NCI-H82 treated with DMSO at 0.1 percent for 48 hours (cell line): ENCODE results near the gene FBXL15.

Experiments used
- DNase-seq: peaks from one replicate; lab custom pipeline; 2025; ENCODE audit not compliant: unreplicated experiment; lab: John Stamatoyannopoulos, UW

FBXL15 gene

DNA sequence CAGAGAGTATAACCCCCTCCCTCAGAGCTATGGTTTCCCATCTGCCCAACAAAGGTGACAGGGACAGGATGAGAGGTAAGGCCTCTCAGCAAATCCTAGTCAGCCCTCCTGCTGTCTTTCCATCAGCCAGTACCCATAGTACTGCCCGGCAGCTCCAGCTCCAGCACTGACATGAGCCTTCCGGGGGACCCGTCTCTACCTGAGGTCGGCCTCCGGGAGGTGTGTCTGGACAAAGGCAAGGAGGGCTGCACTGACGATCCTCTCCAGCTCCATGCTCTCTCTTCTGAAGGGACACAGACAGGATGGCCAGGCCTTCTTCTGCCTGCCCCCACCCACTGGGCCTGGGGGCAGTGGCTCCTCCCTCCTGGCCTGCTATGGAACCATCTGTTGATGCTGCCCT, 4.3 kb downstream of the FBXL15 start:
- DNase-seq: no peak

DNA sequence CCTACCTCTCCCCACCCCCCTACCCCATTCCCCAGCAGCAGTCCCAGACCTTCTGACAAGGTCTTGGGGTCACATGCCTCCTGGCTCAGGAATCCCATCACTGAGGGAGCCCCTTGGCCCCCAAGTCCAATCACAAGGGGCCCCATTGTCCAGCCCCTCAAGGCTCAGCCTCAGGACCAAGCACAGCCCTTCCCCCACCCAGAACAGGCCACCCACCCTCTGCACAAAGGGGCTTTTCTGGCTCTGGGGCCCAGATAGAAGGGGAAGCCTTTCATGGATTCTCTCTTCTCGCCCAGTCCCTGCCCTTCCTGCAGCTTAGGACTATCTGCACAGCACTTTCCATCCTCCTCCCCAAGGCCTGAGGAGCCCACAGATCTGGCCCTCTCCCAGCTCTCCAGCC, 4.8 kb downstream of the FBXL15 start:
- no peak for DNase-seq

DNA sequence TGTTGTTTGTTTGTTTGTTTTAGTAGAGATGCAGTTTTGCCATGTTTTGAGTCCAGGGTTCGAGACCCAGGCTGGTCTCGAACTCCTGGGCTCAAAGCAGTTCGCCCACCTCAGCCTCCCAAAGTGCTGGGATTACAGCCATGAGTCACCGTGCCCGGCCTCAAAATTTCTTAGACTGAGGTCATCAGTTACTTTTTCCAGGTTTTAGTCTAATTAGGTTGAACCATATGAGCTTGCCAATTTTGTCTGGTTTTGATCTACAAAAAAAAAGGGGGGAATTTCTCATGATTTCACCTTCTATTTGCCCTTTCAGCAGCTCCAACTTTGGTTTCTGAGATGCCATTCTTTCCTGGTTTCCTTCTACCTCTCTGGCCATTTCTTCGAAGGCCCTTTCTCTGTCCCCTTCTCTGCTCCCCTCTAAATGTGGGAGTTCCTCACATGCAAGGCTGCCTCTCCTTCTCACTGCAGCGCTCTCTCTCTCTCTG, 6.2 kb downstream of the FBXL15 start:
- DNase-seq: no peak

DNA sequence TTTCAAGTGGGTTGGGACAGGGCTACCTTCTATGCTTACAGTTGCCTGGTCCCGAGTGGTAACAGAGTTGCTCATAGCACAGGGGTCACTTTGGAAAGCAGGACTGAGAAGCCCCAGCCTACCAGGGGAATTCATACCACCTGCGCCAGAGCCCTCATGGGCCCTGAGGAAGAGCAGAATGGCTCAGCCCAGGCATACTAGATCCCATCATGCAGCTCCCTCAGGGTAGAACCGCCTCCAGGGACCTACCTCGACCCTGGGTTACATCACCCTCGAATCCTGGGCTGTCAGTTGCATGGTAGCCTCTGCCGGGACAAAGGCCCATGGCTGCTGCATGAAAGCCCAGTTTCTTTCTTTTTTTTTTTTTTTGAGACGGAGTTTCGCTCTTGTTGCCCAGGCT, 8.8 kb downstream of the FBXL15 start:
- DNase-seq: no peak

DNA sequence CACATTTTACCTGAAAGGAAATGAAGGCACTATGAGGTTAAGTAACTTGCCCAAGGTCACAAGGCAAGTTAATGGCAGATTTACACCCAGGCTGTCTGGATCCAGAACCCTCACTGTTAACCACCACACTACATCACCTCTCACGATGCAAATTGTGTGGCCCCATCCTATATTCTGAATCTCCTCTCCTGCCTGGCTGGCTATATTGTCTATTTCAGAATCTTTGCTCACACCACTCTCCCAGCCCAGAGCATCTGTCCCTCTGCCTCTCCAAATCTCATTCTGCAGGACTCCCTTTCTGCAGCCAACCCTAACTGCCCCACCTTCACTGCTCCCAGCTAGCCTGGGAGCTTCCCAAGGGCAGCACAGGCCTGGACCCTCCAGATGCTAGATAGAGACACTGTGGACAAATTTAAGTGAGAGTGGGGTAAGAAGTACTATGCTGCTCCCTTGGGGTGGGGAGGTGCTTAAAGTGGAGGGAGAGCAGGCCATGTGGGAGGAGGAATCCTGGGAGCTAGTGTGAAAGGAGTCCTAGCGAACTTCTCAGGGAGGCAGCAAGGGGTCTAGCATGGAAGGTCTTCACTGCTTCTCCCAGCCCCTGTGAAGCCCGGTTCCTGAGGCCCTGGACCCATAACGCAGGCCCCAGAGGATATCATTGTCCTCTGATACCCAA, 11.0 kb downstream of the FBXL15 start:
- peak; percentile 36 for DNase-seq

DNA sequence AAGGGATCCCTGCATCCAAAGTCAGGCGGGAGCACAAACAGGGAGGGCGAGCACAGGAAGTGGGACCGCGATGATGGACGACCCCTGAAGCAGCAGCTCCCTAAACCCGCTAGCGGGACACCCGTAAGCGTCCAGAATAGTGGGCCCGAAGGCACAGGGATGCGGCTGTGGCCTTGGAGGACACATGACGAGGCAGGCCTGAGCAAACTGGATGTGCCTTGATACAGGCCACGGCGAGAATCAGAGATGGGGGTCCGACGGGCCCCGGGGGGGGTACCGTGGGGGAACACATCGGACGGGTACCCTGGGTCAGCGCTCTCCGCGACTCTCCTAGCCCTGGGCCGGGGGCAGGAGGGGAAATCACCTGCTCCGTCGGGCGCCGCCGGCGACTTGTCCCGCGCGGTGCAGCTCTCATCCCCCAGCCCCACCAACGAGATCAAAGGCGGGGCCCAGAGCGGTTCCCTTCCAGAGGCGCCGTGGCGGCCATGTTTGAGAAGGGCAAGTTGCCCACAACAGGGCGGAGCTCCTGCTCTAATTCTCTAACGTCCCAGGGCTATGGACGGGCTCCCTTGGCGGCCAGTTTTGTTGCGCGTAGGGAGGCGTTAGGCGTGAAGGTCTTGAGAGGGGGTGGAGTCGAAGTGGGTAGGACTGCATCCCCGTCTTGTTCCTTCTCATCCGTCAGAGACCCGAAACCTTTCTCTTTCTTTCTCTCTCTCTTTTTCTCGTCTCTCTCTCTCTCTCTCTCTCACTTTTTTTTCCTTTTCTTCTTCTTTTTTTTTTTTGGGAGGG, 11.7 kb downstream of the FBXL15 start, which contains the start of gene CUEDC2:
Gene CUEDC2 (minus strand): TSS at position 413 of the 789 bp plus-strand sequence. CDS start 7,386 bp downstream, outside the sequence.
- peak; percentile 77 for DNase-seq

DNA sequence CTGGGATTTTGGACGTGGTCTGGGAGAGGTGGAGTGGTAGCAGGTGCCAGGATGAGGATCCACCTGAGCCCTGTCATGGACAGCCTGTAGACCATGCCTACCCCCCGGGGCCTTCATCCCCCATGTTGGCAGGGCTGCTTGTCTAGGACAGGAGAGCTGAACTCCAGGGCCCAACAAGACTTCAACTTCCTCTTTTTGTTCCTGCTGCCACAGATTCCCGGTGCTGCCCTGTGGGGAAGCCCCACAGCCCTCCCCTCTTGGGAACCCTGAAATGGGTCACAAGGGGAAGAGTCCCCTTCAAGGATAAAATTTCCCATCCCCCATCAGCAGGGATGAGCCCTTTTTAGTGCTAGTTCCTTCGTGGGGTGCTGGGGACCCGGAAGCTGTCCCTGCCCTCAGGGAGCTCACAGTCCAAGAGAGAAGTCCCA, 13.0 kb downstream of the FBXL15 start:
- no peak for DNase-seq

DNA sequence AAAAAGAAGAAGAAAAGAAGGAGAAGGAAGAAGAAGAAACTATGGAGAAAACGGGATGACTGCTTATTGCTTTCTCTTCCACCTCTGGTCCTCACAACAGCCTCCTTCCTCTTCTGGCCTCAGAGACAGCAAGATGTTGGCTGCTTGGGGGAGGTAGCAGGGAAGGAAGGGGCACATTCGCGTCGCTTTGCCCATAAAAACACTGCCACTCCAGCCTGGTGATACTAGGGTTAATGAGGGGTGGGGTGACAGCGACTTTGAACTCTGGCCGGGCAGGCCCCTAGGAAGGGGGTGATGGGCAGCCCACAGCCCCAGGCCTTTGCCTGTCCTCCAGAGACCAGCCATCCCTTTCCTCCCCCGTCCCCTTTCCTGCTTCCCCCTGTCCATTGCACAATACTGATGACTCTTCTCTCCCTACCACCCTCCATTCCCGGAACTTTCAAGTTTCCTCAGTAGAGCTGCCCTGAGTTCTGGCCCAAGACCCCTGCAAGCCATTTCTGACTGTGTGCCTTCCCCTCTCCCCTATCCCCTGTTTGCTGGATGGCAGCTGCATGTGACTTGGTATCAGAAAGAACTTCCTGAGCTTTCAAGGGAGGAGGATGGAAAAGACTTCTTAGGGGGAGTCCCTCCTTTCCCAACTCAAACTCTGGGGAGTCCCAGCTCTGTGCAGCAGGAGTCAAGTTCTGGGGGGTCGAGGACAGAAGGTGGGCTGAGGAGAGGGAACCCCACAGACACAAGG, 13.9 kb downstream of the FBXL15 start:
- DNase-seq: no peak

DNA sequence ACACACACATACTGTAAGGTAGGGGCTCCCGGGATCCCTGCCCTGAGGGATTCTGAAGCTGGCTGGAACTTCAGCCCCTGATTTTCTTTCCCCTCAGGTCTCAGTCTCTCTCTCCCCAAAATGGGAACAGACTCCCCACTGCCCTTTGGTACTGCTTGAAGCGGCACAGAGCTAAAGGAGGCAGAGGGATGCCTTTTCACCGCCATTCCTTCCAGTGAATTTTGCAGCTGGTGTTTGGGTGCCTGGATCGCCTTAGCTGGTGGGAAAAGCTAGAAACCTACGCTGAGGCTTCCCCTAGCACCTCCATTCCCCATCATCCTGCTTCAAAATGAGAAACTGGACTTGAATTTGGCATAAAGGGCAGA, 14.5 kb downstream of the FBXL15 start:
- DNase-seq: no peak

DNA sequence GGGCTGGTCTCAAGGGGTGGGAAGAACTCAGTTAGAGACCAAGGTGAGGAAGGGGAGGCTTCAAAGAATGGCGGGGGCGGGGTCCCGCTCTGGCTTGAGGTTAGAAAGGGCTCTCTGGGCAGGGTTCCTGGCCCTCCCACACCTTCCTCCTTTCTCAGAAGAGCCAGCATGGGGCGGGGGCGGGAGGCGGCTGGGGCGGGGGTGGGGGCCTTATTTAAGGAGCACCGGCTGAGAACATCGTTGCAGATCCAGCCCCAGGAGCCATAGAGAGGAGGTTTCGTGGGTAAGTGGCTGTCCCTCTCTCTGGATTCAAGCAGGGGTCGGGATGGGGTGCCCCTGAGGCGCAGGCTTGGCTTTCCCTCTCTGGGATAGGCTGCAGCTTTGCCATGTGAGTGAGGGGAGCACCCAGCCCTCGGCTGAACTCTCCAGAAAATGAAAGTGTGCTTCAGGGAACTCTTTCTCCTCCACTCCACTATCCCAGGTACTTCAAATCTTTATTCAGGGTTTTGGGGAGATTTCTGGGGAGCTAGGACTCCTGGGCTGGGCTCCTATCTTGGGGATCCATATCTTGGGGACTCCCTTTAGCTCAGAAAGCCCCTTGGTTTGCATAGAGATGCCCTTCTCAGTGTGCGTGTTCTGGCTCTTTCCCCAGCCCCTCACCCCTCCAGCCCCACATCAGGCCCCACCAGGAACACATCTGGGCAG, 15.0 kb downstream of the FBXL15 start:
- DNase-seq: no peak

DNA sequence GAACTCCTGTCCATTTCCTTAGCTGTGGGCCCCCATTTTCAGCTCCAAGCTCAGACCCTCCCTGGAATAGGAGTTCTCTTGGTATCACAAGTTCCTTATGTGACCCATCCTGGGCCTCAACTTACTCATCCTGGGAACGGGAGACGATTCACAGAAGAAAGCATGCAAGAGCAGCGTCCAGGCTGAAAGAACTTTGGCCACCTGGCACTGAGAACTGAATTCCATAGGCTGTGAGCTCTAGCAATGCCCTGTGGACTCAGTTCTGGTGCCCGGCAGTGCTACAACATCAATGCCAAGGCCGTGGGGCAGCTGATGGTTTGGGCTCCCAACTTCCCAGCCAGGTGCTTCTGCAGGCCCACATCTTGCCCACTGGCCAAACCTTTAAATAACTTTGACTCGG, 15.7 kb downstream of the FBXL15 start:
- DNase-seq: no peak

DNA sequence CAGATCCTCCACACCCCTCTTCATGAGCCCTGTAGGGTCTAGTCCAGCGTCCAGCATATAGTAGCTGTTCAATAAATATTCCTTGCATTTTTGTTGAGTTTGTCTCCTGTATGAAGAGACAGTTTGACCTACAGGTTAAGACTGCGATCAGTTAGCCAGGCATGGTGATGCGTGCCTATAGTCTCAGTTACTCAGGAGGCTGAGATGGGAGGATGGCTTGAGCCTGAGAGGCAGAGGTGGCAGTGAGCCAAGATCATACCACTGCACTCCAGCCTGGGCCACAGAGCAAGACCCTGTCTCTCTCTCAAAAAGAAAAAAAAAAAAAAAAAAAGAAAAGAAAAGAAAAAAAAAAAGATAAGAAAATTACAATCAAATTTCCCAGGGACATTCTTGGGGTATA, 16.9 kb downstream of the FBXL15 start:
- DNase-seq: no peak

DNA sequence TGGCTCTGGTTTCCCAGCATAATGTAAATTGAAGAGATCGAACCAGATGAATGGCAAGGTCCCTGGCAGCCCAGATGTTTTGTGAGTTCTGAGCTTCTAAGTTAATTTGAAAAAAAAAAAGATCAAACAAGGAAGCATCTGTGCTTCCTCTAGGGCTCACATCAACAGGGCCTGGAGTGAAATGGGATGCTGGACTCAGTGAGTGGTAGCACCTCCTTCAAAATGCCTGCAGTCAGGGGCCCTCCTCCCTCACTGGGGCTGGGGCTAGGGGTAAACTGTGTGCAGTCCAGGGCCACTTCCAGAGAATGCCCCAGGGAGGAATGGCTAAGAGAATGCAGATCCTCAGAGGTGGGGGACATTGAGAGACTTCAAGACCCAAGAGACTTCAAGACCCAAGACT, 17.7 kb downstream of the FBXL15 start:
- no peak for DNase-seq

DNA sequence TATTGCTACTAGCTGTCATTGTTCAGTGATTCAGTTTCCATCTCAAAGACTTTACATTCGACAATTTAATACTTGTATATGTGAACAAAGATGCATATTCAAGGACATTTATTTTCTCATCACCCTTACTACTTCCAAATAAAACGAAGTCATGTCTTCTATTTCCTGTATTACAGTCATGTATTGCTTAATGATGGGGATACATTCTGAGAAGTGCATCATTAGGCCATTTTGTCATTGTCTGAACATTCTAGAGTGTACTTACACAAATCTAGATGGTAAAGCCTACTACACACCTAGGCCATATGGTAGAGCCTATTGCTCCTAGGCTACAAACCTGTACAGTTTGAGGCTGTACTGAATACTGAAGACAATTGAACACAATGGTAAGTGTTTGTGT, 24.2 kb downstream of the FBXL15 start:
- no peak for DNase-seq

DNA sequence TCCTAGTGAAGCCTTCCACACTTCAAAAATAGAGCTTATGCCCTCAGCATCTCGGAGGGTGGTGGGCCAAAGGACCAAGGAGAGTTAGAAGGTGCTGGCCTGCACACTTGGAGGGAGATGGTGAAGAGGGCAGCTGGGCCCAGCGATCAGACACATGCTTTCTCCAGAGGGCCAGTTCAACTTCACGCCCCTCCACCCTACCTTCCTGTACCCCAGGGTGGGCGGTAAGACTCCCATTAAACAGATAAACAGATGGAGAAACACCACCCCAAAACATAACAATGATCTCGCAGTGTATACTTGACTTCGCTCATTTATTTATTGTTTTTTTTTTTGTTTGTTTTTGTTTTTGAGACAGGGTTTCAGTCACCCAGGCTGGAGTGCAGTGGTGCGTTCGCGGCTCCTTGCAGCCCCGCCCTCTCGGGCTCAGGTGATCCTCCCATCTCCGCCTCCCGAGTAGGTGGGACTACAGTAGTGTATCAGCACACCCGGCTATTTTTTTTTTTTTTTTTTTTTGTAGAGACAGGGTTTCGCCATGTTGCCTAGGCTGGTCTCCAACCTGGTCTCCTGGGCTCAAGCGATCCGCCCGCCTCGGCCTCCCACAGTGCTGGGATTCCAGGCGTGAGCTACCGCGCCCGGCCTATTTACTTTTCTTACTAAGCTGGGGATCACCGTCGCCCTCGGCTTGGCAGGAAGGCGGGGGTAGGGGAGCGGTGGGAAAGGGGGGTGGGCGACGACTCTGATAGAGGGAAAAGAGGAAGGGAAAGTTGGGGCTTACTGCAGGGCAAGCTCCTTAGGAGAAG, 28.9 kb downstream of the FBXL15 start:
- no peak for DNase-seq

DNA sequence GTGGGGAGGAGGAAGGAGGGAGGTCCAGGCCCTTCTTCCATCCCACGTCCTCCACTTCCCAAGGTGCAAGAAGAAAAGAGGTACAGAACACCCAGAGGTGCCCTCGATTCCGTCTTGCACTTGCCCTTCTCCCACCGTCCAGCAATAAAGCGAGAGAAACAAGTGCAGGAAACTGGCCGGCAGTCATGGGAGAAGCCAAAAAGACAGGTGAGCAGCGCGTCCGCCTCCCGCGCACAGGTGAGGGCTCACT, 29.4 kb downstream of the FBXL15 start:
- DNase-seq: no peak

DNA sequence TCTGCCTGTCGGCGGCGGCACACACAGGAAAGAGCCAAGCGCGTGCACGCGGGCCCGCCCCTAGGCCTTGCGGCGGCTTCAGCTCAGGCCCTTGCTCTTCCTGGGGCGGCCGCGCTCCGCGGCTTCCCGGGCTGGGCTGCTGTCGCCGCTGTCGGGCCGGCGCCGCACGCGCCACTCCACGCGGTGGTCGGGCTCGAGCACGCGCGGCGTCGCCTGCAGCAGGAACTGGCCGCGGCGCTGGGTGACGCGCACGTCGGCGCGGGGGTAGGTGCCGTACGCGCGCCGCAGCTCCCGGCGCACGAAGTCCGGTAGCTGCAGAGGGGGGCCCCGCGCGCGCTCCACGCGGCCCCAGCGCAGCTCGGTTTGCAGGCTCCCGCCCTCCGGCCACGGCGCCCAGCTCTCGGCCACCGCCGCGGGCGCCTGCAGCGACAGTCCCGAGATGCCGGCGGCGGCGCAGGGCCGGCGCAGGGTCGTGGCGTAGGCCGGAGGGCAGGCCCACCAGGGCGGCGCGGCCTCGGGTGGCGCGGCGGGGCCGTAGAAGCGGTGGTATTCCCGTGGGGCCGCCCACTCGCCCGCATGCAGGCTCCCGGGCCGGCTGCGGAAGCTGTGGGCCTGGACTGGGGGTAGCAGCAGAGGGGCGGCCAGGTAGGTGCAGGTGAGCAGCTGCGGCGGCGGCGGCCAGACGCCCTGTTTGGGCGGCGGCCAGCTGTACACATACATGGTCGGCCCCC, 29.9 kb downstream of the FBXL15 start:
- DNase-seq: no peak

DNA sequence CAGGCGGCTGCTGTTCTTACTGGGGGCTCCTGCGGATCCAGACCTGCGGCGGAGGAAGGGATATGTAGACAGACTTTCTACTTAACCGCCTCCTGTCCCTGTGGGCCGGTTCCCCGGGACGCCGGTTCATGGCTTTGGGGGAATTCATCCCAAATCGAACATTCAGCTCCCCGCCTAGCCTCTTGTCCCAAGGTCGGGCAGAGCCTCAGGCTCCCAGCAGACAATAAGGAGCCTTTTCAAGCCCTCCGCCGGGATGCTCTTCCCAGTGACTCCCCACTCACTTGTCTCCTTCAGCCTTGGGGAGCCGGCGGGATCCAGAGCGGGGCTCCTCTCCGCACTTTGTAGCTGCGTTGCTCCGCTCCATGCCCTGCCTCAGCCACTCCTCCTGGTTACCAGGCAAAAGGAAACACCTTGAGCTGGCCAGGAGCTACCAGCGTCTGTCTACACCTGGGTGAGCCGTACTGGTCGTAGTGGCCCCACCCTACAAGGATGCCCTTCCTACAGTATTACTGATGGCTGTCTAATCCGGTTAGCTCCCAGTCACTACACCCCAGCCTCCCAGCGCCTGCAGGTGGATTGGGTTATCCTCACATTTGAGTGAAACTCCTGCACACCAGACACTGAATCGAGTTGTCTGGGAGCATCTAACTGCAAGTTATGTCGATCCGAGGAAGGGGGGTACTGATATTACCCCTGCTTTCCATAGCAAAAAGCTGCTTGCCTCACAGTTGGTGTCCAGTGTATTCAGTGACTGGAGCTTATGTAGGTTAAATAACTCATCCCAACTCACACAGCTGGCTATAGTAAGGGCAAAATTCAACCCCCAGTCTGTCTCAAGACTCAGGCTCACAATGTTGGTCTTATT, 30.7 kb downstream of the FBXL15 start, which contains the start of gene C10orf95:
Gene C10orf95 (minus strand): TSS at position 439 of the 865 bp plus-strand sequence. CDS start 450 bp downstream, outside the sequence.
- DNase-seq: peak; percentile 50
